CD4-positive, CD25-positive, alpha-beta regulatory T cell (primary cell): ENCODE measurements around the gene FOXL3. TPM values are rescaled to one million over a fixed set of nuclear protein-coding genes. Genes with fewer than 3 reads are reported as not detected.

Experiments used
- ATAC-seq, 2 donors: fragments of 150-1000 bp; cut with Tn5 transposase; one replicate each; pipeline ENCODE4 v1.10.0; 2021; ENCODE audit warnings: low read depth in 2 of 2, moderate number of reproducible peaks in 2 of 2, moderate library complexity in 1 of 2
- DNase-seq, 3 donors: peaks; one replicate each; pipeline versions ENCODE4 v3.0.0 to v3.0.0-alpha.2; 2012 to 2022; ENCODE audit warnings: mixed read lengths in 1 of 3
- H3K27ac ChIP-seq: one replicate; pipeline ENCODE4 v1.7.0; 2013; ENCODE audit warnings: mild to moderate bottlenecking, low read length; ENCODE audit not compliant: insufficient read depth, poor library complexity, severe bottlenecking
- H3K27me3 ChIP-seq: one replicate; pipeline ENCODE4 v1.7.0; 2013; ENCODE audit warnings: low read length; ENCODE audit not compliant: control insufficient read depth, insufficient read depth
- H3K36me3 ChIP-seq: one replicate; pipeline ENCODE4 v1.7.0; 2013; ENCODE audit warnings: mild to moderate bottlenecking, low read length, moderate library complexity; ENCODE audit not compliant: control insufficient read depth, insufficient read depth
- H3K4me1 ChIP-seq: 2 replicates; pipeline ENCODE4 v1.7.0; 2013; ENCODE audit warnings: mild to moderate bottlenecking, low read length; ENCODE audit not compliant: insufficient read depth, control insufficient read depth, poor library complexity, severe bottlenecking
- H3K4me3 ChIP-seq: one replicate; pipeline ENCODE4 v1.7.0; 2013; ENCODE audit warnings: low read depth, mild to moderate bottlenecking, low read length, moderate library complexity
- H3K9me3 ChIP-seq, 2 experiments: 1 replicate in 1 of 2; 2 replicates in 1 of 2; pipeline ENCODE4 v1.7.0; 2013; ENCODE audit warnings: low read length in 2 of 2, mild to moderate bottlenecking in 1 of 2, moderate library complexity in 1 of 2; ENCODE audit not compliant: control insufficient read depth in 2 of 2
- H3K27ac Mint-ChIP-seq, 3 donors: one replicate each; pipeline ENCODE4 v1.8.0; 2020 to 2022; ENCODE audit warnings: mild to moderate bottlenecking in 3 of 3, mixed read lengths in 3 of 3, moderate library complexity in 2 of 3
- H3K27me3 Mint-ChIP-seq: one replicate; pipeline ENCODE4 v1.8.0; 2022; ENCODE audit warnings: mild to moderate bottlenecking, mixed read lengths
- H3K36me3 Mint-ChIP-seq: one replicate; pipeline ENCODE4 v1.8.0; 2020; ENCODE audit warnings: mixed read lengths
- H3K4me1 Mint-ChIP-seq, 4 donors: one replicate each; pipeline ENCODE4 v1.8.0; 2020 to 2022; ENCODE audit warnings: mixed read lengths in 4 of 4, mild to moderate bottlenecking in 1 of 4
- H3K4me3 Mint-ChIP-seq, 4 donors: one replicate each; pipeline ENCODE4 v1.8.0; 2020 to 2022; ENCODE audit warnings: mild to moderate bottlenecking in 4 of 4, mixed read lengths in 4 of 4, moderate library complexity in 3 of 4
- H3K9me3 Mint-ChIP-seq, 7 donors: one replicate each; pipeline ENCODE4 v1.8.0; 2020 to 2022; ENCODE audit warnings: mixed read lengths in 7 of 7, mild to moderate bottlenecking in 3 of 7, moderate library complexity in 2 of 7
- polyA plus RNA-seq, 4 donors: library from polyadenylated mRNA; unstranded; fragments of 300-500 nt; fragmentation: Illumina TruSeq; gene quantifications; one replicate each; pipeline ENCODE4 v1.2.3, GENCODE V29; 2021
- total RNA-seq: library from RNA; stranded (reverse); gene quantifications from one replicate; pipeline ENCODE4 v1.2.3, GENCODE V29; 2022

The FOXL3 gene
- total and polyA plus RNA-seq, 5 donors from 2014 or later: not detected

- H3K36me3 ChIP-seq: no peaks in the 10 kb centered on the region
- H3K27me3 ChIP-seq: no peaks in the 10 kb centered on the region
- Mint-ChIP-seq H3K27ac (no peak overlapping the region), H3K9me3 (peaks cover 0 to 2% (median 0%) of the 10 kb centered on the region in 7 donors), H3K4me1 (peaks cover 0 to 2% (median 0%) of the 10 kb centered on the region in 4 donors), H3K36me3 (no peaks in the 10 kb centered on the region), H3K27me3 (no peaks in the 10 kb centered on the region), H3K4me3 (no peak overlapping the region)
- ATAC-seq (no peak), DNase-seq (no peak)
- H3K4me1 ChIP-seq: no peaks in the 10 kb centered on the region
- no peak overlapping the region for H3K27ac ChIP-seq
- H3K9me3 ChIP-seq: peaks cover 0 to 1% of the 10 kb centered on the region in 2 experiments
- no peak overlapping the region for H3K4me3 ChIP-seq
Measured at GRCh38 chr7:256981-257646, 32.9 kb upstream of the FOXL3 start.

GRCh38 chr7:257647-257992 lies 32.4 kb upstream of the FOXL3 start:
- Mint-ChIP-seq H3K27ac (no peak overlapping the region), H3K4me3 (no peak overlapping the region), H3K9me3 (peaks cover 0 to 3% (median 0%) of the 10 kb centered on the region in 7 donors), H3K27me3 (no peaks in the 10 kb centered on the region), H3K4me1 (peaks cover 0 to 6% (median 0%) of the 10 kb centered on the region in 4 donors), H3K36me3 (no peaks in the 10 kb centered on the region)
- no peaks in the 10 kb centered on the region for H3K36me3 ChIP-seq
- no peaks in the 10 kb centered on the region for H3K27me3 ChIP-seq
- DNase-seq (no peak), ATAC-seq (no peak)
- no peak overlapping the region for H3K4me3 ChIP-seq
- H3K4me1 ChIP-seq: no peaks in the 10 kb centered on the region
- peaks cover 0 to 4% of the 10 kb centered on the region in 2 experiments for H3K9me3 ChIP-seq
- H3K27ac ChIP-seq: no peak overlapping the region

- Mint-ChIP-seq H3K9me3 (peaks cover 0 to 3% (median 0%) of the 10 kb centered on the region in 7 donors), H3K36me3 (no peaks in the 10 kb centered on the region), H3K27me3 (no peaks in the 10 kb centered on the region), H3K27ac (no peak overlapping the region), H3K4me3 (no peak overlapping the region), H3K4me1 (peaks cover 0 to 6% (median 0%) of the 10 kb centered on the region in 4 donors)
- Histone ChIP-seq H3K9me3 (peaks cover 0 to 4% of the 10 kb centered on the region in 2 experiments), H3K36me3 (no peaks in the 10 kb centered on the region), H3K4me3 (no peak overlapping the region), H3K27ac (no peak overlapping the region), H3K27me3 (no peaks in the 10 kb centered on the region), H3K4me1 (no peaks in the 10 kb centered on the region)
- ATAC-seq (no peak), DNase-seq (no peak)
Measured at GRCh38 chr7:258476-259190, 31.3 kb upstream of the FOXL3 start.

GRCh38 chr7:259191-259505 lies 30.8 kb upstream of the FOXL3 start:
- no peak overlapping the region for H3K27ac Mint-ChIP-seq
- no peak for ATAC-seq
- H3K4me1 Mint-ChIP-seq: peaks cover 0 to 6% (median 0%) of the 10 kb centered on the region in 4 donors

DNA sequence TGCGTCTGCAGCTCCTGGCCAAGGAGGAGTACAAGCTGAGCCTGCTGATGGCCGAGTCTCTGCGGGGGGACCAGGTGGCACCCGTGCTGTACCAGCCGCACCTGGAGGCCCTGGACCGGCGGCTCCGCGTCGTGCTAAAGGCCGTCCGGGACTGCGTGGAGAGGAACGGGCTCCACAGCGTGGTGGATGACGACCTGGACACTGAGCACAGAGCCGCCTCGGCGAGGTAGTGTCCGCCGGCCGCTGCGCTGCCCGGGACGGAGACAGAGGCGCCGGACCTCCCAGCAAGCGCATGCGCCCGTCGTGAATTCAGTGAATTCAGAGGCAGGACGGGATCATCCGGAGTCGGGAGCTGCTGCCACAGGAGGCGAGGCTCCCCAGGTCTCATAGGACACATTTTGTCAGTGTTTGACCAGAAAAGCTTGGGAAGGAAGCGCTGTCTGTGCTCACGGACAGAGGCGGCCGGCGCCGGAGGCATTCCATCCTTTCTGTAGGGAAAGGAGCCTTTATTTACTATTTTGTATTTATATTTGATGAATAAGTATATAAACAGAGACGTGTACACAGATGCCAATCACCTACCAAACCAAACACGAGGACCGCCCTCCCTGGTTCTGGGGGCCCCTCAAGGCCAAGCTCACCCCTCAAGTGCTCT lies 30.1 kb upstream of the FOXL3 start:
- no peaks in the 10 kb centered on the region for H3K36me3 ChIP-seq
- Mint-ChIP-seq H3K4me1 (peaks cover 0 to 6% (median 0%) of the 10 kb centered on the region in 4 donors), H3K36me3 (no peaks in the 10 kb centered on the region)

More at GRCh38 chr7:259191-259505, 30.8 kb upstream of the FOXL3 start:
- Histone ChIP-seq H3K4me3 (no peak overlapping the region), H3K4me1 (no peaks in the 10 kb centered on the region), H3K27me3 (no peaks in the 10 kb centered on the region), H3K9me3 (peaks cover 0 to 4% of the 10 kb centered on the region in 2 experiments), H3K36me3 (no peaks in the 10 kb centered on the region), H3K27ac (no peak overlapping the region)
- no peaks in the 10 kb centered on the region for H3K27me3 Mint-ChIP-seq
- peaks cover 0 to 3% (median 0%) of the 10 kb centered on the region in 7 donors for H3K9me3 Mint-ChIP-seq
- H3K36me3 Mint-ChIP-seq: no peaks in the 10 kb centered on the region
- DNase-seq: no peak
- no peak overlapping the region for H3K4me3 Mint-ChIP-seq

DNA sequence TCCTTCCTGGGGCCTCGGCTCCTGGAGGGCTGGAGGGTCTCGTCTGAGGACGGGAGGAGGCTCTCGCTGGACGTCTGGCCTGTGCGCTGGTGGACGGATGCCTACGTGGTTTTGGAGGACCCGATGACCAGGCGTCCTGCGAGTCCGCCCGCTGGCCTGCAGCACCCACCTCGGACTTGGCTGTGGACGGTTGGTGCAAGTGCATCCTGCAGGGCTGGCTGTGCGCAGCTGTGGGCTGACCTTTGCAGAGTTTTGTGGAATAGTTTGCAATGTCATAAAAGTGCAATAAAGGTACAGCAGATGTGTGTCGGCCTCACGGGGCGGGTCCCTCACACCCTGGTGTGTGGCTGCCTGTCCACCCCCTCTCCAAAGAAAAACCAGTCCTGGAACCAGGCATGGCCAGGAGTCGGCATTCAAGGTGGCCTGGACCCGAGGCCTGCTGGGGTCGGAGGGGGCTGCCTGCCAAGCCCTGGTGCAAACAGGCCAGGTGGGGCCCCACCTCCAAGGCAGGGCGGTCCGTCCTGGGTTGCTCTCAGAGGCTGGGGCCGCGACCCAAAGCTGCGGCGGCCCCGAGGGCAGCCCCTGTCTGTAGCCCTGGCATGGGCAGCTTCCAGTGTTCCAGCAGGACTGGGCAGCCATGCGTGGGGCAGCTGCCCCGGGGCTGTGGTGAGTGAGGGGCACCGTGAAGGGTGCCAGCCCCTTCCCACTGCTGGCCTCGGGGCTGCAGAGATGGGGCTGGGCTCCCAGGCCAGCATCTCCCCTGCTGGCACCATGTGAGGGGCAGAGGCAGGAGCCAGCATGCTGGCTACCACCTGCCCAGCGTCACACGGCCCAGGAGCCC lies 29.3 kb upstream of the FOXL3 start:
- Mint-ChIP-seq H3K36me3 (no peaks in the 10 kb centered on the region), H3K9me3 (peaks cover 0 to 3% (median 1%) of the 10 kb centered on the region in 7 donors), H3K4me1 (peaks cover 0 to 6% (median 0%) of the 10 kb centered on the region in 4 donors), H3K27ac (no peak overlapping the region), H3K27me3 (no peaks in the 10 kb centered on the region), H3K4me3 (no peak overlapping the region)
- DNase-seq (no peak), ATAC-seq (no peak)
- Histone ChIP-seq H3K4me3 (no peak overlapping the region), H3K27ac (no peak overlapping the region), H3K4me1 (no peaks in the 10 kb centered on the region), H3K9me3 (peaks cover 0 to 4% of the 10 kb centered on the region in 2 experiments), H3K36me3 (no peaks in the 10 kb centered on the region), H3K27me3 (no peaks in the 10 kb centered on the region)

More for the DNA sequence above, 30.1 kb upstream of the FOXL3 start:
- no peaks in the 10 kb centered on the region for H3K27me3 Mint-ChIP-seq
- peaks cover 0 to 3% (median 1%) of the 10 kb centered on the region in 7 donors for H3K9me3 Mint-ChIP-seq
- Histone ChIP-seq H3K4me3 (no peak overlapping the region), H3K27ac (no peak overlapping the region), H3K9me3 (peaks cover 0 to 4% of the 10 kb centered on the region in 2 experiments), H3K27me3 (no peaks in the 10 kb centered on the region), H3K4me1 (no peaks in the 10 kb centered on the region)
- no peak overlapping the region for H3K27ac Mint-ChIP-seq
- no peak overlapping the region for H3K4me3 Mint-ChIP-seq
- no peak for ATAC-seq
- DNase-seq: no peak
